Measurements from ENCODE around the gene STXBP5L. TPM values are rescaled to one million over a fixed set of nuclear protein-coding genes. Genes with fewer than 3 reads are reported as not detected.
"Not testable (repeated sequence)": the region's sequence is repeated elsewhere in the genome, so short reads cannot be mapped to it uniquely, and the experiment has no call there.

STXBP5L gene
- total and polyA plus RNA-seq, 9 donors, result 2.5 to 50.2 (median 18.3) TPM

DNA sequence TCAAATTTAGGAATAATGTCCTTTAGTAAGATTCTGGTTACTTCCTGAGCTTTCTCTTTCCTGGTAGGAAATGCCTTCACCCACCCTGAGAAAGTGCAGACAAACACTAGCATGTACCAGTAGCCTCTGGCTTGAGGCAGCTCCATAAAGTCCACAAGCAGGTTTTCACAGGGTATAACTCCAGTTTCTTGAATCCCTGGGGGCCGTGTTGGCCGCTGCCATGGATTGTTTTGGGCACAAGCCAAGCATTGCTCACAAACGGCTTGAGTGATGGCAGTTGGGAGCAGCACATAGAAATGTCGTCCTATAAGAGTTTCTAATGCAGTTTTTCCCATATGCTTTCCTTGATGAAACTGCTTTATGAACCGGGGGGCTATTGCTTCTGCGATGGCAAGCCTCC, 164.1 kb downstream of the STXBP5L start:
- Histone ChIP-seq H3K9me3 (no peaks in the 10 kb centered on the region), H3K27me3 (no peaks in the 10 kb centered on the region), H3K27ac (no peak overlapping the region), H3K4me3 (no peak overlapping the region), H3K4me1 (ENCODE audit: insufficient read depth) (no peaks in the 10 kb centered on the region), H3K36me3 (no peaks in the 10 kb centered on the region)
- peak in 3 of 5 donors; percentile 39 to 42 (median 39) for DNase-seq
- TF ChIP-seq, protein P1, sequence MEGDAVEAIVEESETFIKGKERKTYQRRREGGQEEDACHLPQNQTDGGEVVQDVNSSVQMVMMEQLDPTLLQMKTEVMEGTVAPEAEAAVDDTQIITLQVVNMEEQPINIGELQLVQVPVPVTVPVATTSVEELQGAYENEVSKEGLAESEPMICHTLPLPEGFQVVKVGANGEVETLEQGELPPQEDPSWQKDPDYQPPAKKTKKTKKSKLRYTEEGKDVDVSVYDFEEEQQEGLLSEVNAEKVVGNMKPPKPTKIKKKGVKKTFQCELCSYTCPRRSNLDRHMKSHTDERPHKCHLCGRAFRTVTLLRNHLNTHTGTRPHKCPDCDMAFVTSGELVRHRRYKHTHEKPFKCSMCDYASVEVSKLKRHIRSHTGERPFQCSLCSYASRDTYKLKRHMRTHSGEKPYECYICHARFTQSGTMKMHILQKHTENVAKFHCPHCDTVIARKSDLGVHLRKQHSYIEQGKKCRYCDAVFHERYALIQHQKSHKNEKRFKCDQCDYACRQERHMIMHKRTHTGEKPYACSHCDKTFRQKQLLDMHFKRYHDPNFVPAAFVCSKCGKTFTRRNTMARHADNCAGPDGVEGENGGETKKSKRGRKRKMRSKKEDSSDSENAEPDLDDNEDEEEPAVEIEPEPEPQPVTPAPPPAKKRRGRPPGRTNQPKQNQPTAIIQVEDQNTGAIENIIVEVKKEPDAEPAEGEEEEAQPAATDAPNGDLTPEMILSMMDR (IDR thresholded peaks at IDR 0.05), result no peak
- no peak for TF ChIP-seq EP300 (IDR thresholded peaks at IDR 0.05)
- no peak for TF ChIP-seq POLR2A (IDR thresholded peaks at IDR 0.05)
- 52 to 54% (median 53%) methylated on average over 6 of the region's 6 CpGs for whole genome bisulfite sequencing, 3 donors
- intact Hi-C loops (cut with DNase I), result no loop called here

DNA sequence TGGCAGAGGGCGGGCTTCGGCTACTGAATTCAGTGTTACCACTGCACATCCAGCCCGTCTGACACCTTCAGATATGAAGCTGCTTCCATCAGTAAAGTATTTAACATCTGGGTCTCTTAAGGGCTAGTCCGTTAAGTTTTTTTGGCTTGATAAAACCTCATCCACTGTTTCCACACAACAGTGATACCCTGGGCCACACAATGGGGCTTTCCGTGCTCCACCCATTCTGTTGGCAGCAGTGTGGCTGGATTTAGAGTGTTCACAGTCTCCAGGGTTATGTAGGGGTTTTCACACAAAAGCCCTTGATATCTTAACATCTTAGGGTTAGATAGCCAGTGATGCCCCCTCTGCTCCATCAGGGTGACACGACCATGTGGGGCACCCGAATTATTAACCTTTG, 165.0 kb downstream of the STXBP5L start:
- intact Hi-C loops (cut with DNase I), result no loop called here
- H3K27ac ChIP-seq, result no peak overlapping the region
- H3K4me3 ChIP-seq, result no peak overlapping the region
- no peak for DNase-seq
- TF ChIP-seq EP300 (IDR thresholded peaks at IDR 0.05), result no peak
- no peak for TF ChIP-seq POLR2A (IDR thresholded peaks at IDR 0.05)
- TF ChIP-seq, protein P1 (IDR thresholded peaks at IDR 0.05), result no peak
- no peaks in the 10 kb centered on the region for H3K4me1 ChIP-seq (ENCODE audit: insufficient read depth)
- 93 to 97% (median 96%) methylated on average over 7 of the region's 7 CpGs for WGBS, 3 donors
- no peaks in the 10 kb centered on the region for H3K9me3 ChIP-seq
- H3K36me3 ChIP-seq, result no peaks in the 10 kb centered on the region
- H3K27me3 ChIP-seq, result no peaks in the 10 kb centered on the region

DNA sequence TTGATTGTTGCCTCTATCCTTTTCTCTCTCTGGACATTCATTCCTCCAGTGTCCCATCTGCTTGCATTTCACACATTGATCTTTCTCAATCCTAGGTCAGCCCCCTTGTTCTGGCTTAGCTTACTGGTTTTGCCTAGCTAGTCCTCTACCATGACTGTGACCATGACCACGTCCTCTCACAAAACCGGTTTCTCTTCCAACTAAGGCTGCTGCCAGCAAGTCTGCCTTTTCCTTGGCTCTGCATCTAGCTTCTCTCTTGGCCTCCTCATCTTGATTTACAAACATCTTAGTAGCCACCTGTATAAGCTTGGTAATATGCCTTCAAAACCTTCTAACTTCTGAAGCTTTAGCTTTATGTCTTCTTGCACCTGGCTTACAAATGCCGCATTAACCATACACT, 167.2 kb downstream of the STXBP5L start:
- TF ChIP-seq EP300 (IDR thresholded peaks at IDR 0.05) (no peak), POLR2A (IDR thresholded peaks at IDR 0.05) (no peak)
- TF ChIP-seq, protein P1 (IDR thresholded peaks at IDR 0.05), result no peak
- H3K4me3 ChIP-seq, result no peak overlapping the region
- no peaks in the 10 kb centered on the region for H3K9me3 ChIP-seq
- H3K4me1 ChIP-seq (ENCODE audit: insufficient read depth), result no peaks in the 10 kb centered on the region
- no peak overlapping the region for H3K27ac ChIP-seq
- DNase-seq, result no peak
- intact Hi-C loops (cut with DNase I), result no loop called here
- no peaks in the 10 kb centered on the region for H3K27me3 ChIP-seq
- WGBS, 3 donors, result 92 to 95% (median 93%) methylated on average over 3 of the region's 3 CpGs
- no peaks in the 10 kb centered on the region for H3K36me3 ChIP-seq

DNA sequence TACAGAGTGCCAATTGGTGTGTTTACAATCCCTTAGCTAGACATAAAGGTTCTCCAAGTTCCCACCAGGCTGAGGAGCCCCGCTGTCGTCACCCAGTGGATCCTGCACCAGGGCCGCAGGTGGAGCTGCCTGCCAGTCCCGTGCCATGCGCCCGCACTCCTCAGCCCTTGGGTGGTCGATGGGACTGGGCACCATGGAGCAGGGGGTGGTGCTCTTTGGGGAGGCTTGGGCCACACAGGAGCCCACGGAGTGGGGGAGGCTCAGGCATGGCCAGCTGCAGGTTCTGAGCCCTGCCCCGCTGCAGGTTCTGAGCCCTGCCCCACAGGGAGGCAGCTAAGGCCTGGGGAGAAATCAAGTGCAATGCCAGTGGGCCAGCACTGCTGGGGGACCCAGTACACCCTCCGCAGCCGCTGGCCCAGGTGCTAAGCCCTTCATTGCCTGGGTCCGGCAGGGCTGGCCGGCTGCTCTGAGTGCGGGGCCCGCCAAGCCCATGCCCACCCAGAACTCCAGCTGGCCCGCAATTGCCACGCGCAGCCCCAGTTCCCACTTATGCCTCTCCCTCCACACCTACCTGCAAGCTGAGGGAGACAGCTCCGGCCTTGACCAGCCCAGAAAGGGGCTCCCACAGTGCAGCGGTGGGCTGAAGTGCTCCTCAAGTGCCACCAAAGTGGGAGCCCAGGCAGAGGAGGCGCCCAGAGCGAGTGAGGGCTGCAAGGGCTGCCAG, 170.5 kb downstream of the STXBP5L start:
- intact Hi-C loops (cut with DNase I); H3K27me3 ChIP-seq; H3K4me1 ChIP-seq (ENCODE audit: insufficient read depth); H3K36me3 ChIP-seq; H3K4me3 ChIP-seq; H3K27ac ChIP-seq; H3K9me3 ChIP-seq; DNase-seq: not testable (repeated sequence)
- 93 to 96% (median 95%) methylated on average over 22 of the region's 22 CpGs for WGBS, 3 donors

DNA sequence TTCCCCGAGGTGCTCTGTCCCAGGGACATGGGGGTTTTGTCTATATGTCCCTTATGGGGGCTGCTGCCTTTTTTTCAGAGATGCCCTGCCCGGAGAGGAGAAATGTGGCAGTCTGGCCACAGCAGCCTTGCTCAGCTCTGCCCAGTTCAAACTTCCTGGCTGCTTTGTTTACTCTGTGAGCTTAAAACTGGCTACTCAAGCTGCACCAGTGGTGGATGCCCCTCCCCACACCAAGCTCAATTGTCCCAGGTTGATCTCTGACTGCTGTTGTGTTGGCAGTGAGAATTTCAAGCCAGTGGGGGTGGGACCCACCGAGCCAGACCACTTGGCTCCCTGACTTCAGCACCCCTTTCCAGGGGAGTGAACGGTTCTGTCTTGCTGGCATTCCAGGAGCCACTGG, 188.9 kb downstream of the STXBP5L start:
- WGBS, 3 donors, result 57 to 60% (median 59%) methylated on average over 4 of the region's 4 CpGs

DNA sequence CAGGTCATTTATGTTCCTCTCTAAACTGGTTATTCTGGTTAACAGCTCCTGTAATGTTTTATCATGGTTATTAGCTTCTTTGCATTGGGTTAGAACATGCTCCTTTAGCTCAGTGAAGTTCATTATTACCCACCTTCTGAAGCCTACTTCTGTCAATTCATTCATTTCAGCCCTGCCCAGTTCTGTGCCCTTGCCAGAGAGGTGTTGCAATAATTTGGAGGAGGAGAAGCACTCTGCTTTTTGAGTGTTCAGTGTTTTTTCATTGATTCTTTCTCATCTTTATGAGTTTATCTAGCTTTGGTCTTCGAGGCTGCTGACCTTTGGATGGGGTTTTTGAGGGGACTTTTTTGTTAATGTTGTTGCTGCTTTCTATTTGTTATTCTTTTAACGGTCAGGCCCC, 203.1 kb downstream of the STXBP5L start:
- DNase-seq; H3K4me1 ChIP-seq (ENCODE audit: insufficient read depth); H3K27ac ChIP-seq; H3K36me3 ChIP-seq; H3K9me3 ChIP-seq; H3K27me3 ChIP-seq; H3K4me3 ChIP-seq; intact Hi-C loops (cut with DNase I): not testable (repeated sequence)
- WGBS, 3 donors, result 78 to 83% (median 81%) methylated on average over 2 of the region's 2 CpGs

More for the DNA sequence above, 188.9 kb downstream of the STXBP5L start:
- H3K4me3 ChIP-seq, result no peak overlapping the region
- no peak overlapping the region for H3K27ac ChIP-seq
- no peaks in the 10 kb centered on the region for H3K9me3 ChIP-seq
- DNase-seq, result no peak
- TF ChIP-seq EP300 (IDR thresholded peaks at IDR 0.05) (no peak), POLR2A (IDR thresholded peaks at IDR 0.05) (no peak)
- TF ChIP-seq, protein P1 (IDR thresholded peaks at IDR 0.05), result no peak
- intact Hi-C loops (cut with DNase I), result loop anchor here in 1 of 4 donors (5.0 kb wide), 1 partner anchor 960 kb away; no protein-coding TSS in a partner anchor
- no peaks in the 10 kb centered on the region for H3K36me3 ChIP-seq
- H3K27me3 ChIP-seq, result no peaks in the 10 kb centered on the region
- no peaks in the 10 kb centered on the region for H3K4me1 ChIP-seq (ENCODE audit: insufficient read depth)

Measured in ovary (tissue), 9 donors.